Common myeloid progenitor, CD34-positive (primary cell): ENCODE measurements around the gene PTPRM.
A peak's percentile ranks its signal among the peaks of the same experiment; 100 is the strongest.

ENCODE experiments used
- CTCF ChIA-PET: fragments of 350-600 bp; sonication (Branson Sonifier 250); formaldehyde crosslinking; loops from one replicate; lab custom pipeline; 2021; ENCODE audit warnings: antibody characterized with exemption; lab: Charles Lee
- POLR2A ChIA-PET: fragments of 350-600 bp; sonication (Branson Sonifier 250); formaldehyde crosslinking; loops from one replicate; lab custom pipeline; 2021; ENCODE audit warnings: antibody characterized with exemption; lab: Charles Lee
- DNase-seq, 3 donors: peaks; one replicate each; pipeline versions ENCODE4 v3.0.0 to v3.0.0-alpha.2; 2013
- H3K27ac ChIP-seq, 2 experiments: 1 replicate in 1 of 2; 2 replicates in 1 of 2; pipeline ENCODE4 v1.7.0; 2013; ENCODE audit warnings: inconsistent platforms in 2 of 2, low read length in 2 of 2, mild to moderate bottlenecking in 2 of 2, low read depth in 1 of 2, moderate library complexity in 1 of 2; ENCODE audit not compliant: severe bottlenecking in 2 of 2, insufficient read depth in 1 of 2, poor library complexity in 1 of 2
- H3K27me3 ChIP-seq, 5 experiments: replicated peaks in 2 of 5; 1 replicate in 3 of 5; 2 replicates in 2 of 5; pipeline versions ENCODE4 v1.6.1 to v1.7.0; 2013; ENCODE audit warnings: low read length in 4 of 5, mild to moderate bottlenecking in 2 of 5, moderate library complexity in 2 of 5, inconsistent platforms in 1 of 5; ENCODE audit not compliant: insufficient read depth in 5 of 5, control insufficient read depth in 4 of 5
- H3K36me3 ChIP-seq, 4 experiments: 1 replicate in 2 of 4; 2 replicates in 2 of 4; pipeline versions ENCODE4 v1.6.1 to v1.7.0; 2013; ENCODE audit warnings: low read length in 3 of 4, control low read depth in 1 of 4, mild to moderate bottlenecking in 1 of 4; ENCODE audit not compliant: control insufficient read depth in 4 of 4, insufficient read depth in 4 of 4
- H3K4me1 ChIP-seq, 4 experiments: 1 replicate in 3 of 4; 2 replicates in 1 of 4; pipeline versions ENCODE4 v1.6.1 to v1.7.1; 2013; ENCODE audit warnings: low read length in 3 of 4, mild to moderate bottlenecking in 3 of 4, control low read depth in 1 of 4, inconsistent platforms in 1 of 4, moderate library complexity in 1 of 4; ENCODE audit not compliant: control insufficient read depth in 4 of 4, insufficient read depth in 4 of 4; ENCODE audit errors: control extremely low read depth in 1 of 4
- H3K4me3 ChIP-seq, 7 experiments: 1 replicate in 4 of 7; 2 replicates in 3 of 7; pipeline versions ENCODE4 v1.5.1 to v1.7.0; 2013; ENCODE audit warnings: mild to moderate bottlenecking in 7 of 7, low read length in 6 of 7, moderate library complexity in 6 of 7, inconsistent platforms in 2 of 7, low read depth in 2 of 7, control low read depth in 1 of 7; ENCODE audit not compliant: insufficient read depth in 4 of 7, control insufficient read depth in 1 of 7; ENCODE audit errors: extremely low read depth in 1 of 7
- H3K9me3 ChIP-seq, 5 experiments: 1 replicate in 4 of 5; 2 replicates in 1 of 5; pipeline versions ENCODE4 v1.6.1 to v1.7.1; 2013; ENCODE audit warnings: low read length in 4 of 5, mild to moderate bottlenecking in 2 of 5, inconsistent platforms in 1 of 5, low read depth in 1 of 5, moderate library complexity in 1 of 5; ENCODE audit not compliant: control insufficient read depth in 4 of 5, insufficient read depth in 2 of 5; ENCODE audit errors: control extremely low read depth in 1 of 5
- WGBS: methylation state at CpG from one replicate; pipeline ENCODE4 v1.1.5; 2013; ENCODE audit not compliant: insufficient coverage; 5-methylcytosine and 5-hydroxymethylcytosine counted together

PTPRM gene

DNA sequence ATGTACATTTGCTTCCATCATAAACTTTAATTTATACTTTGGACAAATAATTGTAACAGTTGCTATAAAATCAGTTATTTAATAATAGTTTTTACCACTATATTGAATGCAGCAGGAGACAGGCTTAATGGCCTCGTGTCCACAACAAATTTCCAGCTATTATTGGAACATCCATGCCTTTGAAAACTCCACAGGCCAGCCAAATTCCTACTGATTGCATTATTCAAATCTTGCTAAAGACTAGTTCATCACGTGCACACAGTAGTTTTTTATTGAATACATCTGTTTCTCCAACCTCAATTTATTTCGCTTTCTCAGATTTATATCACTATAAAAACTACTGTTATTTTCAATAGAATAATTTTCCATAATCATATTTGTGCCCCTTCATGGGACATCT lies 18.4 kb upstream of the PTPRM start:
- DNase-seq = no peak
- ChIA-PET POLR2A (no interaction called here), CTCF (no interaction called here)
- Histone ChIP-seq H3K27me3 (no peaks in the 10 kb centered on the region), H3K4me3 (no peak overlapping the region), H3K4me1 (no peaks in the 10 kb centered on the region), H3K36me3 (no peaks in the 10 kb centered on the region), H3K27ac (no peak overlapping the region), H3K9me3 (no peaks in the 10 kb centered on the region)
- 100% methylated on average over 1 of the region's 3 CpGs for WGBS

DNA sequence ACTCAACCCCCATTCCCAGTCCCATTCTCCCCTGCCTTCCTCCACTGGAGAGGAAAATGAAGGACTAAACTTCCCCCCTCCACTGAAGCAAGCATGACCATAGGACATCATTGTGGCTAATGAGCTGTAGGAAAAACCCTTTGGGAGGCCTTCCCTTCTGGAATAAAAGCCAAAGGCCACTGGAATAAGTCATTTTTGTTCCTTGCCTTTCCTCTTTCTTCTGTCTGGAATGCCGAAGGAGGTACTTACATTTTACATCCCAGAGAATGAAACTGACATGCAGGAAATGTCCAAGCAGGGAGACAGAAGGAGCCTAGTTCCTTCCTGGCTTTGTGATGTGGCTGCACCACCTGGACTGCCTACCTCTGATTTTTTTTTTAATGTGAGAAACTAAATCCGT lies 9.1 kb upstream of the PTPRM start:
- Histone ChIP-seq H3K9me3 (no peaks in the 10 kb centered on the region), H3K4me1 (no peaks in the 10 kb centered on the region), H3K27me3 (no peaks in the 10 kb centered on the region), H3K27ac (no peak overlapping the region), H3K36me3 (no peaks in the 10 kb centered on the region), H3K4me3 (no peak overlapping the region)
- WGBS = 100% methylated on average over 1 of the region's 2 CpGs
- ChIA-PET POLR2A (no interaction called here), CTCF (interaction anchor here (1.0 to 3.8 kb wide), 2 partner anchors 8 to 9 kb away, joined by 5 to 17 read pairs; partner anchors contain the start of gene PTPRM)
- DNase-seq = no peak

DNA sequence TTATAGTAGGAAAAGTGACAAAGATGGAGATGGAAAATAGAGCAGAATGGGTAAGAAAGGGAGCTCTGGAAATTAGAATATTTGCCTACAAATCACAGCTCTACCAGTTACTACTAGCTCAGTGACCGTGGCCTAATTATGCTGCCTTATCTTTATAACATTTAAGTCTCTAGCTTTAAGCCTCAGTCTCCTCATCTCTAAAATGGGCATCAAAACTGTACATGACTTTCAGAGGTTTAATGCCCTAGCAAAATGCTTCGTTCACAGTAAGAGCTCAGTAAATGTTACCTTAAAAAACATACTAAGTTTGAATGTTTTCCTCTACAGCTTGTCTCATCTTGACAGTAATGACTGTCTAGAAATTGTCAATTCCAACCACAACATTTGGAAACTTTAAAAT lies 8.3 kb upstream of the PTPRM start:
- H3K9me3 ChIP-seq = no peaks in the 10 kb centered on the region
- ChIA-PET CTCF (interaction anchor here (1.0 kb wide), 1 partner anchor 8 kb away, joined by 5 read pairs; the partner anchor contains the start of gene PTPRM), POLR2A (no interaction called here)
- no peak for DNase-seq
- H3K27ac ChIP-seq = no peak overlapping the region
- no peaks in the 10 kb centered on the region for H3K36me3 ChIP-seq
- 100% methylated on average over 2 of the region's 2 CpGs for WGBS
- H3K4me3 ChIP-seq = no peak overlapping the region
- H3K4me1 ChIP-seq = no peaks in the 10 kb centered on the region
- no peaks in the 10 kb centered on the region for H3K27me3 ChIP-seq

DNA sequence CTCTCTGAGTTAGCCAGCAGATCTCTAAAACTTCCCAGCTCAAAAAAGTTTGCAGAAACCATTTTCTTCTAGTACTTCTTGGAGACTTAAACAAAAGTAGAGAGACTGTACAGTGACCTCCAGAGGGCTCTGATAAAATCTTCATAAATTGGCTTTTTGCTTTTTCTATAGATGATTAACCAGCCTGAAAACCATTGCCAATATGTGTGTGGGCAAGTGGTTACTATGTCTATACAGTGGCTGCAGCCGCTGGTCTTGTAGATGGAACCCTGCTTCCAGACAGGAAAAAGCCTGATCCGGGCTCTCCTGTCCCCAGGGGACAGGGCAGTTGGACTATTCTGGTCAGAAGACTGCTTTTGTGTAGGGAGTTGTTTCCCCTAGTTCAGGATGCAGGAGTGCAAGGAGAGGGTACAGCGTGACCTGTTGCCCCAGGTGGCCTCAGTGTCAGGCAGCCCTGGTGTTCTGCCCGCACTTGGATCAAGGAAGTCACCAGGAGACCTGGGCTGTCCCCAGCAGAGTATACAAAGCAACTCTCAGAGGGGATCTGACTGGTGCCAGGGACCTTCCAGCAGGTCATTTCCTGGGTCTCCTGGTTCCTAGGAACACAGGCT lies 7.3 kb upstream of the PTPRM start:
- 100% methylated on average over 4 of the region's 4 CpGs for WGBS
- Histone ChIP-seq H3K36me3 (no peaks in the 10 kb centered on the region), H3K9me3 (no peaks in the 10 kb centered on the region), H3K27me3 (peaks cover 0 to 1% (median 0%) of the 10 kb centered on the region in 5 experiments), H3K27ac (no peak overlapping the region), H3K4me3 (no peak overlapping the region), H3K4me1 (no peaks in the 10 kb centered on the region)
- CTCF ChIA-PET = no interaction called here
- POLR2A ChIA-PET = no interaction called here
- no peak for DNase-seq

DNA sequence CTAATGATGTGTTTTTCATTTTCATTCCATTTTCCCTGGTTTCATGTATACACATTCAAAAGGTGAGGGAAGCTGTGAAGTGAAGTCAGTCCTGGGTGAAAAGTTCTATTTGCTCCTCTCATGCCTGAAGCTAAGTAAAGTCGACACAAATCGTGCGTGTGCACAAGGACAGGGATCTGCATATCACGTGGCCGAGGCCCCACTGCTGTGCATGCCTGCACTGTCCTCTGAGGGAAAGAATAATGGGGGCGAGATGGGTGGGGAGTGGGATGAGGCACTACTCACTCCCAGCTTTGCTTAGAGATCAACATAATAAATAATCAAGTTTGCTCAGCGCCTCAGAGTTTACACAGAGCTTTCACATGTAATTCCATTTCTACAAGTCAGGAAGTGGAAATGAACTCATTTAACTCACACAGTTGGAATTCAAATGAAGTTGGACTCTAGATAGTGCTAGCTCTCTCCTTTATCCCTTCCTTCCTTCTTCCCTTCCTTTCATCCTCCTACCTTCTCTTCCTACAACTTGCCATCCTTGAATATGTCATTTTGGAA lies 5.1 kb upstream of the PTPRM start:
- DNase-seq = no peak
- POLR2A ChIA-PET = no interaction called here

DNA sequence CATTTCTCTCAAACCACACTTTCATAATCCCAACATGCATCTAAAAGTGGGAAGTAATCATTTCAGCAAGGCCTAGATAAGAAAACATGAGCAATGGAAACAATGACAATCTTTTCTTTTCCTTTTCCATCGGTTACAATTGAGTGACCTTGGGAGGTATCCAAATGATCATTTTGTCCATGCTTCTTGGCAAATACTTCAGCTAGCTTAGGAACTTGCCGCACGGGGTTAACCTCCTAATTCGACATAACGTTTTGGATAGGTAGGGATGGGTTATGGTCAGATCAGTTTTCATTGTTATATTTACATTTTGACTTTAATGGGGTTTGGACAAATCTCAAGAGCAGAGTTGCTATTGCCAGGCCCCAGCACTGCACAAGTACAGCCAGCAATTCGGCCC lies 4.6 kb upstream of the PTPRM start:
- DNase-seq = no peak
- Histone ChIP-seq H3K4me3 (no peak overlapping the region), H3K4me1 (peaks cover 0 to 13% (median 8%) of the 10 kb centered on the region in 4 experiments), H3K27ac (no peak overlapping the region), H3K36me3 (no peaks in the 10 kb centered on the region), H3K9me3 (no peaks in the 10 kb centered on the region), H3K27me3 (peaks cover 0 to 10% (median 0%) of the 10 kb centered on the region in 5 experiments)
- WGBS = 80% methylated on average over 4 of the region's 6 CpGs
- CTCF ChIA-PET = interaction anchor here (1.2 kb wide), 2 partner anchors 102 to 290 kb away, joined by 3 read pairs; no protein-coding TSS in a partner anchor
- POLR2A ChIA-PET = no interaction called here

More for the DNA sequence above, 5.1 kb upstream of the PTPRM start:
- 94% methylated on average over 3 of the region's 7 CpGs for WGBS
- H3K9me3 ChIP-seq = no peaks in the 10 kb centered on the region
- no peak overlapping the region for H3K27ac ChIP-seq
- no peaks in the 10 kb centered on the region for H3K36me3 ChIP-seq
- CTCF ChIA-PET = interaction anchor here (1.2 kb wide), 2 partner anchors 101 to 289 kb away, joined by 3 read pairs; no protein-coding TSS in a partner anchor
- H3K27me3 ChIP-seq = peaks cover 0 to 10% (median 0%) of the 10 kb centered on the region in 5 experiments
- peaks cover 0 to 10% (median 8%) of the 10 kb centered on the region in 4 experiments for H3K4me1 ChIP-seq
- H3K4me3 ChIP-seq = no peak overlapping the region

DNA sequence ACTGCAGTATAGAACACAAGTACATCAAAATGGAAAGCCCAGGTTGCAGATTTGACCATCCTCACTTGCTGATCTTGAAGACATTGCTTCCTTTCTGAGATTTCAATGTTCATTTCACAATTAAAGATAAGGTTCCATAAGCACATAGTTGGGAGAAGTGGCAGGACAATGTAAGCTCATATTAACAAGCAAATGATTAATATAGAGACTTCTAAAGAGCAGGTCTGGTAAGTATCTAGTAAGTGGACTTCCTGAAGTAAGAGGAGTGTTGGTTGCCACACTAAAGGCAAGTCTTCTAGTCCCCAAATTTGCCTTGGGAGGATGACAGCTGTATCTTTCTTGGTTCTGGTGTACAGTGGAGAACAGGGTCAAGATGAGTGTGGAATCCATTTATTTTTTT lies 1.4 kb upstream of the PTPRM start:
- Histone ChIP-seq H3K9me3 (no peaks in the 10 kb centered on the region), H3K4me3 (peak overlapping the region in 1 of 7 experiments; percentile 91), H3K4me1 (peaks cover 0 to 23% (median 19%) of the 10 kb centered on the region in 4 experiments), H3K27me3 (peaks cover 0 to 28% (median 0%) of the 10 kb centered on the region in 5 experiments), H3K36me3 (no peaks in the 10 kb centered on the region), H3K27ac (no peak overlapping the region)
- ChIA-PET POLR2A (no interaction called here), CTCF (interaction anchor here (1.2 to 4.1 kb wide), 5 partner anchors 10 to 293 kb away, joined by 3 to 28 read pairs (median 9); no protein-coding TSS in a partner anchor)
- DNase-seq = peak in 1 of 3 donors; percentile 3
